Cardiac muscle cell (in vitro differentiated cells and primary cell): ENCODE measurements around the gene SLC38A1. TPM values are rescaled to one million over a fixed set of nuclear protein-coding genes. Genes with fewer than 3 reads are reported as not detected.

Experiments
- DNase-seq, 2 donors: peaks; one replicate each; pipeline versions ENCODE4 v3.0.0 to v3.0.0-alpha.2; 2010 to 2017; ENCODE audit warnings: low read depth in 1 of 2, low spot score in 1 of 2
- H3K27ac ChIP-seq: fragments of 200-600 bp; sonication (generic); 2 replicates; pipeline ENCODE4 v1.5.1; 2016
- H3K27me3 ChIP-seq: fragments of 200-600 bp; sonication (generic); 2 replicates; pipeline ENCODE4 v1.6.0; 2016; ENCODE audit warnings: control low read depth
- H3K36me3 ChIP-seq: fragments of 200-600 bp; sonication (generic); 2 replicates; pipeline ENCODE4 v1.5.1; 2016; ENCODE audit warnings: control low read depth
- H3K4me1 ChIP-seq: fragments of 200-600 bp; sonication (generic); 2 replicates; pipeline ENCODE4 v1.8.1; 2017; ENCODE audit warnings: low read depth, mild to moderate bottlenecking, mixed run types
- H3K4me3 ChIP-seq: fragments of 200-600 bp; sonication (generic); 2 replicates; pipeline ENCODE4 v1.5.1; 2016; ENCODE audit warnings: mild to moderate bottlenecking
- H3K9me3 ChIP-seq: fragments of 200-600 bp; sonication (generic); 2 replicates; pipeline ENCODE4 v1.5.1; 2017; ENCODE audit warnings: low read depth, mild to moderate bottlenecking, control low read depth
- CTCF ChIP-seq: IDR thresholded peaks from 2 replicates; pipeline ENCODE4 v1.5.1; 2012; ENCODE audit warnings: low read depth, mild to moderate bottlenecking, low read length
- polyA plus RNA-seq: library from polyadenylated mRNA; unstranded; fragments of >200 nt; fragmentation: Nextera tagmentation; extraction: Ambion mirVana; gene quantifications from 2 replicates; pipeline ENCODE4 v1.2.1, GENCODE V29; 2016
- total RNA-seq: library from RNA; depleted of rRNA; stranded (reverse); fragments of >200 nt; gene quantifications from 2 replicates; pipeline ENCODE4 v1.2.3, GENCODE V29; 2016

SLC38A1 gene
- total and polyA plus RNA-seq, 2 experiments from 2014 or later: 59.6 to 62.2 TPM

DNA sequence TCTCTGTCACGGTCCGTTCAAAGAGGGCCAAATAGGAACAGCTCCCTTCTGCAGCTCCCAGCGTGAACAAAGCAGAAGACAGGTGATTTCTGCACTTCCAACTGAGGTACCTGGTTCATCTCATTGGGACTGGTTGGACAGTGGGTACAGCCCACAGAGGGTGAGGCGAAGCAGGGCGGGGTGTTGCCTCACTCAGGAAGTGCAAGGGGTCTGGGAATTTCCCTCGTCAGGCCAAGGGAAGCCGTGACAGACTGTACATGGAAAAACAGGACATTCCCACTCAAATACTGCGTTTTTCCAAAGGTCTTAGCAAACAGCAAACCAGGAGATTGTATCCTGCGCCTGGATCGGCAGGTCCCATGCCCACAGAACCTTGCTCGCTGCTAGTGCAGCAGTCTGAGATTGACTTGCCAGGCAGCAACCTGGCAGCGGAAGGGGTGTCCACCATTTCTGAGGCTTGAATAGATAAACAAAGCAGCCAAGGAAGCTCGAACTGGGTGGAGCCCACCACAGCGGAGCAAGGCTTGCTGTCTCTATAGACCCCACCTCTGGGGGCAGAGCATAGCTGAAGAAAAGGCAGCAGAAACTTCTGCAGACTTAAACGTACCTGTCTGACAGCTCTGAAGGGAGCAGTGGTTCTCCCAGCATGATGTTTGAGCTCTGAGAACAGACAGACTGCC lies 22.7 kb downstream of the SLC38A1 start:
- no peaks in the 10 kb centered on the region for H3K27me3 ChIP-seq
- H3K4me3 ChIP-seq: no peak overlapping the region
- H3K27ac ChIP-seq: no peak overlapping the region
- H3K36me3 ChIP-seq: peaks cover 11% of the 10 kb centered on the region
- no peaks in the 10 kb centered on the region for H3K9me3 ChIP-seq
- peaks cover 14% of the 10 kb centered on the region for H3K4me1 ChIP-seq
- DNase-seq: no peak
- TF ChIP-seq CTCF: no peak

DNA sequence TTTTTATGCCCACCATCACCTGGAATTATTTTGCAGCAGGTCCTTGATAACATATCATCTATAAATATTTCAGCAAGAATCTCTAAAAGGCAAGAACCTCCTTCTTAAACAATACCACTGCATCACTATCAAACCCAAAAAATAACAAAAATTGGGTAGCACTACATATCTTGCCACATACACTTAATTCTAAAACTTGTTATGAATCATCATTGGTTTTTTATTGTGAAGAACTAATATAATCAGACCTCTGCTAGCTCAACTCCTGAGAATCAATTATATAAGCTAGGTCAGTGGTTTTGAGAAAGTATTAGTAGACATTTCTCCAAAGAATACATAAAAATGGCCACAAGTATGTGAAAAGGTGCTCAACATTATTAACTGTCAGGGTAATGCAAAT lies 23.8 kb downstream of the SLC38A1 start:
- H3K4me1 ChIP-seq: peaks cover 14% of the 10 kb centered on the region
- no peak for TF ChIP-seq CTCF
- no peaks in the 10 kb centered on the region for H3K9me3 ChIP-seq
- no peak overlapping the region for H3K4me3 ChIP-seq
- no peak for DNase-seq
- peaks cover 17% of the 10 kb centered on the region for H3K36me3 ChIP-seq
- H3K27me3 ChIP-seq: no peaks in the 10 kb centered on the region
- H3K27ac ChIP-seq: peak overlapping the region; percentile 64

DNA sequence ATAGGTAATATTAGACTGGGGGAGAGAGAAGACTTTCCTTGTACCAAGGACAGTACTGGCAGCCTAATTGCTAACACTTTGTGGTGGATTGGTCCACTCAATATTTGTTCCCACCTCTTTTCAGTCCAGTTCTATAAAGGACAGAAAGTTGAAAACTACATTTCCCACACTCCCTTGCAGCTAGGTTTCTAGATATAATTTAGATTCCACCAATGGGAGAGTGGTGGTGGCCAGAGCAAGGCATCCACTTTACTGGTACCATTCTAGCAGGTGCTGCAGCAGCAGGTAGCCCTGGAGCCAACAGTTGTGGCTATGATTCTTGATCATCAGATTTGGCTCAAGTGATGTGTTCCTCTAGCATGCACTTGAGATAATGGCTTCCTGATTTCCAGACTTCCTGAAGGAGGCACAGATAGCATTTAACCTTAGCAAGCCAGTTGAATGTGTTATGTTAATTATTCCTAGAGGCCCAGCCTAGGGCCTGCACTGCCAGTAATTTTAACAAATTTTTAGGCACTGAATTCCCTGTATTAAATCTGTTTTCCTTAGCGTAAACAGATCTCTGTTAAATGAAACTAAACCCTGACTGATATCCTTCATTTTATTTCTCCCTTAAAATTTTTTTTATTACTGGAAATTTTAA lies 24.4 kb downstream of the SLC38A1 start:
- Histone ChIP-seq H3K36me3 (peaks cover 21% of the 10 kb centered on the region), H3K27ac (peak overlapping the region; percentile 64), H3K27me3 (no peaks in the 10 kb centered on the region), H3K4me3 (no peak overlapping the region), H3K9me3 (no peaks in the 10 kb centered on the region), H3K4me1 (peaks cover 14% of the 10 kb centered on the region)
- TF ChIP-seq CTCF: no peak
- peak in 1 of 2 donors; percentile 4 for DNase-seq

DNA sequence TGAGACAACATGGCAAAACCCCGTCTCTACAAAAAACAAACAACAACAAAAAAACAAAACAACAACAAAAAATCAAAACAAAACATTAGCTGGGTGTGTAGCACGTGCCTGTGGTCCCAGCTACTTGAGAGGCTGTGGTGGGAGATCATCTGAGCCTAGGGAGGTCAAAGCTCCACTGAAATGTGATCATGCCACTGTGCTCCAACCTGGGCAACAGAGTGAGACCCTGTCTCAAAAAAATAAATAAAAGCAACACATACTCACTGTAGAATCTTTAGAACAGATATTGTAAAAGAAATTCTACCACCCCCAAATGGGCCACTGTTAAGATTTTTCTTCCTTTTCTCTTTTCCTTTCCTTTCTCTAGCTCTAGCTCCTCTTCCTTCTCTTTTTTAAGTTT lies 26.3 kb downstream of the SLC38A1 start:
- Histone ChIP-seq H3K27me3 (no peaks in the 10 kb centered on the region), H3K36me3 (peaks cover 28% of the 10 kb centered on the region), H3K4me1 (peaks cover 14% of the 10 kb centered on the region), H3K4me3 (no peak overlapping the region), H3K27ac (no peak overlapping the region), H3K9me3 (no peaks in the 10 kb centered on the region)
- no peak for DNase-seq
- no peak for TF ChIP-seq CTCF

DNA sequence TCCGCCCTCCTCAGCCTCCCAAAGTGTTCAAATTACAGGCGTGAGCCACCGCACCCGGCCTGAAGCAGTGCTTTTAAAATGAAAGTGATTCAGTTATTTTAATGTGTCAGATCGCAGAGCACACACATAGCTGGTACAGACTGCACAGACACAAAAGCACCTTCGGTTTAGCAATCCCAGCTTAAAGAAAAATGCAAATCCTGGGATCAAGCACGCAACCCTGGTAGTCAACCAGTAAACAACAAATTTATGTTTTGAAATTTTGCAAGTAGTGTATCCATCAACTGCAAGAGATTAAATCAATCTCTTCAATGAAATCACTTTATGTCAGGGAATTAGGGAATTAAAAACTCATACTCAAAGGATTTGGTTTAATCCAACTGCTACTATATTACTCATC lies 28.4 kb downstream of the SLC38A1 start:
- TF ChIP-seq CTCF: no peak
- Histone ChIP-seq H3K27ac (no peak overlapping the region), H3K9me3 (no peaks in the 10 kb centered on the region), H3K4me3 (no peak overlapping the region), H3K27me3 (no peaks in the 10 kb centered on the region), H3K4me1 (peaks cover 12% of the 10 kb centered on the region), H3K36me3 (peaks cover 28% of the 10 kb centered on the region)
- DNase-seq: no peak
